Frontal cortex (tissue), 4 donors: ENCODE measurements around the gene MRPL45. TPM values are rescaled to one million over a fixed set of nuclear protein-coding genes. Genes with fewer than 3 reads are reported as not detected.

Experiments used
- DNase-seq, 2 donors: peaks; one replicate each; pipeline ENCODE4 v3.0.0; 2012; ENCODE audit warnings: low spot score in 2 of 2
- FAIRE-seq: peaks from 2 replicates; lab custom pipeline; 2012; peaks lifted over from hg19 to GRCh38; lab: Jason Lieb, UNC
- total RNA-seq: library from RNA; depleted of rRNA; stranded (reverse); fragments of >200 nt; gene quantifications from one replicate; pipeline ENCODE4 v1.2.3, GENCODE V29; 2014
- donor health status: control.
- donor health status: control.
- donor health status: control.

Gene MRPL45
- total RNA-seq, 1 donor from 2014 or later = 36.3 TPM

GRCh38 chr17:38364741-38365140 is 67.8 kb downstream of the MRPL45 start:
- FAIRE-seq = no peak
- DNase-seq = no peak

GRCh38 chr17:38369124-38369886 is 72.3 kb downstream of the MRPL45 start:
- DNase-seq = no peak
- FAIRE-seq = no peak

Other genes with a start within 250 kb of the MRPL45 start
- gene TBC1D3C, start 228.5 kb upstream of the MRPL45 start, total RNA-seq = not detected
- gene TBC1D3E, start 169.2 kb upstream of the MRPL45 start, total RNA-seq = 0.41 TPM
- gene TBC1D3, start 104.6 kb upstream of the MRPL45 start, total RNA-seq = not detected
- gene GPR179, start 46.8 kb downstream of the MRPL45 start, total RNA-seq = 1.2 TPM
- 51.0 TPM for gene SOCS7, start 54.7 kb downstream of the MRPL45 start, total RNA-seq
- gene ARHGAP23, start 131.3 kb downstream of the MRPL45 start, total RNA-seq = 31.4 TPM